ENCODE results near the gene UQCRHL. TPM values are rescaled to one million over a fixed set of nuclear protein-coding genes. Genes with fewer than 3 reads are reported as not detected.

UQCRHL gene
- total RNA-seq, 2 donors from 2014 or later: 1.6 to 3.7 TPM

- TF ChIP-seq CTCF (conservative IDR thresholded peaks at IDR 0.05): no peak
- H3K36me3 Mint-ChIP-seq (ENCODE audit: low read depth): peaks cover 2% of the 10 kb centered on the region
- no peak overlapping the region for H3K4me3 Mint-ChIP-seq
- Histone ChIP-seq H3K27ac (ENCODE audit: low read depth, low read length) (no peak overlapping the region), H3K9me3 (ENCODE audit: control insufficient read depth, low read length) (no peaks in the 10 kb centered on the region), H3K36me3 (ENCODE audit: control insufficient read depth, insufficient read depth, low read length) (no peaks in the 10 kb centered on the region), H3K9ac (ENCODE audit: extremely low read depth, low read length, poor library complexity, severe bottlenecking) (no peak overlapping the region), H3K4me1 (ENCODE audit: control insufficient read depth, insufficient read depth, low read length) (no peaks in the 10 kb centered on the region), H3K4me3 (ENCODE audit: low read length) (no peak overlapping the region), H3K27me3 (ENCODE audit: control insufficient read depth, insufficient read depth, low read length, poor library complexity, severe bottlenecking) (no peaks in the 10 kb centered on the region)
- H3K27me3 Mint-ChIP-seq (ENCODE audit: insufficient read depth): no peaks in the 10 kb centered on the region
- no peaks in the 10 kb centered on the region for H3K9me3 Mint-ChIP-seq
- WGBS, 2 experiments (ENCODE audit: insufficient coverage in 1 of 2, insufficient read length in 1 of 2): 87 to 93% methylated on average over 5 of the region's 5 CpGs
- H3K4me1 Mint-ChIP-seq: no peaks in the 10 kb centered on the region
- no peak for DNase-seq
- H3K27ac Mint-ChIP-seq: no peak overlapping the region
Observed at GRCh38 chr1:15816674-15817073, 9.2 kb upstream of the UQCRHL start.

- Mint-ChIP-seq H3K4me1 (peaks cover 15% of the 10 kb centered on the region), H3K27ac (no peak overlapping the region), H3K4me3 (no peak overlapping the region), H3K9me3 (no peaks in the 10 kb centered on the region), H3K27me3 (ENCODE audit: insufficient read depth) (no peaks in the 10 kb centered on the region), H3K36me3 (ENCODE audit: low read depth) (peaks cover 2% of the 10 kb centered on the region)
- peaks cover 5% of the 10 kb centered on the region for H3K4me1 ChIP-seq (ENCODE audit: control insufficient read depth, insufficient read depth, low read length)
- H3K9me3 ChIP-seq (ENCODE audit: control insufficient read depth, low read length): no peaks in the 10 kb centered on the region
- H3K4me3 ChIP-seq (ENCODE audit: low read length): no peak overlapping the region
- H3K9ac ChIP-seq (ENCODE audit: extremely low read depth, low read length, poor library complexity, severe bottlenecking): no peak overlapping the region
- 81 to 90% methylated on average over 1 of the region's 1 CpG for WGBS, 2 experiments (ENCODE audit: insufficient coverage in 1 of 2, insufficient read length in 1 of 2)
- H3K27me3 ChIP-seq (ENCODE audit: control insufficient read depth, insufficient read depth, low read length, poor library complexity, severe bottlenecking): no peaks in the 10 kb centered on the region
- DNase-seq: no peak
- H3K36me3 ChIP-seq (ENCODE audit: control insufficient read depth, insufficient read depth, low read length): no peaks in the 10 kb centered on the region
- no peak for TF ChIP-seq CTCF (conservative IDR thresholded peaks at IDR 0.05)
- no peak overlapping the region for H3K27ac ChIP-seq (ENCODE audit: low read depth, low read length)
Observed at GRCh38 chr1:15810073-15810472, 2.6 kb upstream of the UQCRHL start.

GRCh38 chr1:15808955-15809354, 1.5 kb upstream of the UQCRHL start:
- H3K27me3 Mint-ChIP-seq (ENCODE audit: insufficient read depth): no peaks in the 10 kb centered on the region
- no peaks in the 10 kb centered on the region for H3K36me3 ChIP-seq (ENCODE audit: control insufficient read depth, insufficient read depth, low read length)
- H3K27ac ChIP-seq (ENCODE audit: low read depth, low read length): no peak overlapping the region

More at GRCh38 chr1:15808955-15809354, 1.5 kb upstream of the UQCRHL start:
- Mint-ChIP-seq H3K4me1 (peaks cover 19% of the 10 kb centered on the region), H3K9me3 (no peaks in the 10 kb centered on the region), H3K36me3 (ENCODE audit: low read depth) (peaks cover 2% of the 10 kb centered on the region), H3K4me3 (no peak overlapping the region), H3K27ac (peak overlapping the region; percentile 74)
- TF ChIP-seq CTCF (conservative IDR thresholded peaks at IDR 0.05): no peak
- no peak overlapping the region for H3K9ac ChIP-seq (ENCODE audit: extremely low read depth, low read length, poor library complexity, severe bottlenecking)
- H3K9me3 ChIP-seq (ENCODE audit: control insufficient read depth, low read length): no peaks in the 10 kb centered on the region
- peak; percentile 80 for DNase-seq
- peaks cover 6% of the 10 kb centered on the region for H3K4me1 ChIP-seq (ENCODE audit: control insufficient read depth, insufficient read depth, low read length)
- no peaks in the 10 kb centered on the region for H3K27me3 ChIP-seq (ENCODE audit: control insufficient read depth, insufficient read depth, low read length, poor library complexity, severe bottlenecking)
- WGBS, 2 experiments (ENCODE audit: insufficient coverage in 1 of 2, insufficient read length in 1 of 2): 83 to 88% methylated on average over 1 of the region's 1 CpG
- H3K4me3 ChIP-seq (ENCODE audit: low read length): no peak overlapping the region
